GM18505 (cell line): ENCODE results near the gene PSMA3.
"Not testable (repeated sequence)": the region's sequence is repeated elsewhere in the genome, so short reads cannot be mapped to it uniquely, and the experiment has no call there.

ENCODE experiments used
- ATAC-seq: cut with Tn5 transposase; IDR thresholded peaks from one replicate; pipeline ENCODE4 v1.9.1; 2021; ENCODE audit not compliant: unreplicated experiment
- POLR2A ChIP-seq: IDR thresholded peaks from 4 replicates; pipeline ENCODE4 v1.6.1; 2011; ENCODE audit warnings: borderline replicate concordance; ENCODE audit not compliant: insufficient read depth, insufficient read length; ENCODE audit errors: extremely low read depth

Gene PSMA3

GRCh38 chr14:58239244-58240195, 5.1 kb upstream of the PSMA3 start:
- ATAC-seq = no peak
- no peak for TF ChIP-seq POLR2A

DNA sequence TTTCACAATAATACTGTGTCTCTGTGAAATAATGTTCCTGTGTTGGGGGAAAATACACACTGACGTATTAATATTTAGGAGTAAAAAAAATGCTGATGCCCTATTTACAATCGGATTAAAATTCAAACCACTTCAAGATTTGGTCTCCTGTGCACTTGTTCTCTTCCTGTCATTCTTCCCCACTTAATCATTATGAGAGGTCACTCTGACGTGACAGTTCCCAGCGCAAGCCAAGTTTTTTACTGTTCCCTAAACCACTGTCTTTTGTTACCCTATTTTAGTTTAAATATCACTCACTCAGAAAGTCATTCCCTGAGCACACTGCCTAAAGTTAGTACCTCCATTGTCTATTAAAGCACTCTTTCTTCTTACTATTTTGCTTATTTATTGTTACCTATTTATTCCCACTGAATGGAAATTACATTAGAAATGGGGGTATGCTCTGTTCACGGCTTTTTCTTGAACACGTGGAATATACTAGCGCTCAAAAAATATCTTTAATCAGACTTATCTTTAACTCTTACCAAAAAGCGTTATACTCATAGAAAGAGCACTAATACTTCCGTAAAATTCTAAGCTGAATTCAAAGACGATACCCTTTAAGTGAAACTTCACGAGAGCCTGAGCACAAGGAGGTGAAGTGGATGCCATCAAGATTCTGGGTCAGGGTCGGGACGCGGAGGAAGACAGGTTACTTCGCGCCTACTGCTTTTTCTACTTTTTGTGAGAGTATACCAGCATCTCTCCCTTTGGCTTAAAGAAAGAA, 670 bp upstream of the PSMA3 start:
- TF ChIP-seq POLR2A = no peak
- ATAC-seq = peak; percentile 37

DNA sequence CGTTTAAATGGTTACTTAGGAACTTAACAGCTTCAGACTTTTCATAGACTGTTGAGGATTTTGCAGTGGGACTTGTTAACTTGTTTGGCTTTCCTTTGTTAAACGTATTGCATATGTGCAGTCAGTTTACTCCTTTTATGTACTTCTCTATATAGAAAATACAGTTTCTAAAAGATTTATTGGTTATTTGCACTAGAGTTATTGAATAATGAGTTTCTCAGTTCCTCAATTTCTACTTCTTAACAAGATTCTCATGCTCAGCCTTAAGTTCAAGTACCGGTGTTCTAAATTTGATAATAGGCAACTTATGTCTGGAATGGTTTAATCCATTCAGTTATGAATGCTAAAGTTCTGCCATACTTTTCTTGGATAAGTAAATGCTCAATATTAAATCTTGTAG, 919 bp downstream of the PSMA3 start:
- TF ChIP-seq POLR2A = no peak
- ATAC-seq = no peak

DNA sequence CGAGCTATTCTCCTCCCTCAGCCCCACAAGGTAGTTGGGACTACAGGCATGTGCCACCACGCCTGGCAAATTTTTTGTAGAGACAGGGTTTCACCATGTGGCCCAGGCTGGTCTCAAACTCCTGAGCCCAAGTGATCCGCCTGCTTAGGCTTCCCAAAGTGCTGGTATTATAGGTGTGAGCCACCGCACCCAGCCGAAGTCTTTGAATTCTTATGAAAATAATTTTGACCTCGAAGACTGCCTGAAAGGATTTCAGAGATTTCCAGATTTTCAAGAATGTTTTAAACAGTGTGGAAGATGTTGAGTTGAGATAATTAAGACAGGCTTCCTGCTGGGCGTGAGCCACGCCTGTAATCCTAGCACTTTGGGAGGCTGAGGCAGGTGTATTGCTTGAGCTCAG, 5.0 kb downstream of the PSMA3 start:
- ATAC-seq = no peak
- TF ChIP-seq POLR2A = no peak

DNA sequence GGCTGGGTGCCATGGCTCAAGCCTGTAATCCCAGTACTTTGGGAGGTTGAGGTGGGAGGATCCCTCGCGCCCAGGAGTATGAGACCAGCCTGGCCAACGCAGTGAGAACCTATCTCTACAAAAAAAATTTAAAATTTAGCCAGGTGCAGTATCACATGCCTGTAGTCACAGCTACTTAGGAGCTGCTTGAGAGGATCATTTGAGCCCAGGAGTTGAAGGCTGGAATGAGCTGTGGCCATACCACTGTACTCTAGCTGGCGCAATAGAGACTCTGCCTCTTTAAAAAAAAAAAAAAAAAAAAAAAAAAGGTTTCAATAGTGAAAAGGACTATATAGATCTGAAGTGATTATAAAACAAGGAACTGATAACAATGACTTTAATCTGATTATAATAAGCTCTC, 13.5 kb downstream of the PSMA3 start:
- ATAC-seq = no peak
- TF ChIP-seq POLR2A = no peak

- ATAC-seq = not testable (repeated sequence)
These were observed 17.4 kb downstream of the PSMA3 start for GRCh38 chr14:58262005-58262404.

GRCh38 chr14:58265401-58265800, 20.8 kb downstream of the PSMA3 start:
- TF ChIP-seq POLR2A = no peak
- ATAC-seq = no peak

DNA sequence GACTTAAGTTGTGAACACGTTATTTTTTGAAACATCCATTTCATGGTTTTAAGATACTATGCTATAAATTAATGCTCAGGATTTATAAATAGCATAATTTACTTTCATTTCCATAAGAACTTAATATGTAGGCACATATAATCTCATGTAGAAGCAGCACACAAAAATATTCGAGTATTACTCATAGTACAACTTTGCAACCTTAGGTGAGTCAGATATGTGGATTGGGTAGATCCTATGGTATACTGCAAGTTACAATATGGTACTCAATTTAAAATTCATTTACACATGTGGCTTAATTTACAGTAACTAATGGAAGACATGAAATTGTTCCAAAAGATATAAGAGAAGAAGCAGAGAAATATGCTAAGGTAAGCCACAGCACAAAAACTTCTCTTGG, 26.0 kb downstream of the PSMA3 start:
- no peak for ATAC-seq
- TF ChIP-seq POLR2A = no peak

GRCh38 chr14:58272588-58273372, 28.1 kb downstream of the PSMA3 start:
- TF ChIP-seq POLR2A = no peak
- ATAC-seq = no peak

DNA sequence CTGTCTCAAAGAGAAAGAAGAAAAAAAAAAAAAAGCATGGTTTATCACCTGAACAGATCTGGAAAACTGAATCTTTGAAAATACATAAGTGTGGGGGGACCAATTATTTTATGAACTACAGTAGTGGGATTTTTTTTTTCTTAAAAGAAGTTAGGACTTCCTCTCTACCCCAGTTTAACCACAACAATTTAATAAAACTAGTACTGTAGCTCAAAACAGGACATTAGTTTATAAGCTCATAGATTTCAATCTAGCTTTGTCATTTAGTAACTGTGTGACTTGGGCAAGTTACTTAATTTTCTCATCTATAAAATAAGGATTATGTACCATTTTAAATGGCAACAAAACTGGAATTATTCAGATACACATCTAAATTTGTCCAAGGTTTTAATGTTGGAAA, 30.2 kb downstream of the PSMA3 start:
- no peak for TF ChIP-seq POLR2A
- no peak for ATAC-seq

- TF ChIP-seq POLR2A = no peak
- ATAC-seq = no peak
These were observed 31.0 kb downstream of the PSMA3 start for GRCh38 chr14:58275527-58276190.

- no peak for ATAC-seq
- TF ChIP-seq POLR2A = no peak
These were observed 31.6 kb downstream of the PSMA3 start for GRCh38 chr14:58276208-58276607.

DNA sequence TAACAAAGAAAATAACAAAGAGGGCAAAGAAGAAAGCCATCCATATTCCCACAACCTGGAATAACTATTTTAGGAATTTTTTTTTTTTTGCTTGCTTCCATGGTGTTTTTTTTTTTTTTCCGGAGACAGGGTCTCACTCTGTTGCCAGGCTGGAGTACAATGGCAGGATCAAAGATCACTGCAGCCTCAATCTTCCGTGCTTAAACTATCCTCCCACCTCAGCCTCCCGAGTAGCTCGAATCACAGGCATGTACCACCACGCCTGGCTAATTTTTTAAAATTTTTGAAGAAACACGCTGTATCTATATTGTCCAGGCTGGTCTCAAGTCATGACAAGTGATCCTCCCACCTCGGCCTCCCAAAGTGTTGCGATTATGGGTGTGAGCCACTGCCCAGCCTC, 33.5 kb downstream of the PSMA3 start:
- no peak for TF ChIP-seq POLR2A
- no peak for ATAC-seq
